ENCODE measurements around the gene ERCC4.
A peak's percentile ranks its signal among the peaks of the same experiment; 100 is the strongest.

The ERCC4 gene

GRCh38 chr16:13957197-13958078 is 37.5 kb downstream of the ERCC4 start:
- no peak for TF ChIP-seq CTCF (conservative IDR thresholded peaks at IDR 0.05; ENCODE audit: low read length)
- peak; percentile 93 for DNase-seq (ENCODE audit: low read depth)
- peak overlapping the region; percentile 63 for H3K4me3 ChIP-seq (ENCODE audit: low read length)

GRCh38 chr16:13958474-13958873 is 38.5 kb downstream of the ERCC4 start:
- no peak for TF ChIP-seq CTCF (conservative IDR thresholded peaks at IDR 0.05; ENCODE audit: low read length)
- H3K4me3 ChIP-seq (ENCODE audit: low read length): no peak overlapping the region
- DNase-seq (ENCODE audit: low read depth): no peak

- TF ChIP-seq CTCF (conservative IDR thresholded peaks at IDR 0.05; ENCODE audit: low read length): no peak
- no peak overlapping the region for H3K4me3 ChIP-seq (ENCODE audit: low read length)
- DNase-seq (ENCODE audit: low read depth): no peak
Observed at GRCh38 chr16:13959626-13960025, 39.7 kb downstream of the ERCC4 start.

- TF ChIP-seq CTCF (conservative IDR thresholded peaks at IDR 0.05; ENCODE audit: low read length): no peak
- DNase-seq (ENCODE audit: low read depth): no peak
- no peak overlapping the region for H3K4me3 ChIP-seq (ENCODE audit: low read length)
Observed at GRCh38 chr16:13961099-13961811, 41.3 kb downstream of the ERCC4 start.

- H3K4me3 ChIP-seq (ENCODE audit: low read length): no peak overlapping the region
- no peak for TF ChIP-seq CTCF (conservative IDR thresholded peaks at IDR 0.05; ENCODE audit: low read length)
- no peak for DNase-seq (ENCODE audit: low read depth)
Observed at GRCh38 chr16:13962232-13962631, 42.3 kb downstream of the ERCC4 start.

GRCh38 chr16:13968835-13969234 is 48.9 kb downstream of the ERCC4 start:
- H3K4me3 ChIP-seq (ENCODE audit: low read length): no peak overlapping the region
- DNase-seq (ENCODE audit: low read depth): no peak
- no peak for TF ChIP-seq CTCF (conservative IDR thresholded peaks at IDR 0.05; ENCODE audit: low read length)

GRCh38 chr16:13969711-13970110 is 49.8 kb downstream of the ERCC4 start:
- no peak for DNase-seq (ENCODE audit: low read depth)
- no peak for TF ChIP-seq CTCF (conservative IDR thresholded peaks at IDR 0.05; ENCODE audit: low read length)
- no peak overlapping the region for H3K4me3 ChIP-seq (ENCODE audit: low read length)
